Measurements from ENCODE around the gene TAAR2. TPM values are rescaled to one million over a fixed set of nuclear protein-coding genes. Genes with fewer than 3 reads are reported as not detected.

TAAR2 gene
- total and polyA plus RNA-seq, 2 of the 13 experiments (the other 11 are each of a cell fraction or from before 2014, with no cell fraction given): not detected

DNA sequence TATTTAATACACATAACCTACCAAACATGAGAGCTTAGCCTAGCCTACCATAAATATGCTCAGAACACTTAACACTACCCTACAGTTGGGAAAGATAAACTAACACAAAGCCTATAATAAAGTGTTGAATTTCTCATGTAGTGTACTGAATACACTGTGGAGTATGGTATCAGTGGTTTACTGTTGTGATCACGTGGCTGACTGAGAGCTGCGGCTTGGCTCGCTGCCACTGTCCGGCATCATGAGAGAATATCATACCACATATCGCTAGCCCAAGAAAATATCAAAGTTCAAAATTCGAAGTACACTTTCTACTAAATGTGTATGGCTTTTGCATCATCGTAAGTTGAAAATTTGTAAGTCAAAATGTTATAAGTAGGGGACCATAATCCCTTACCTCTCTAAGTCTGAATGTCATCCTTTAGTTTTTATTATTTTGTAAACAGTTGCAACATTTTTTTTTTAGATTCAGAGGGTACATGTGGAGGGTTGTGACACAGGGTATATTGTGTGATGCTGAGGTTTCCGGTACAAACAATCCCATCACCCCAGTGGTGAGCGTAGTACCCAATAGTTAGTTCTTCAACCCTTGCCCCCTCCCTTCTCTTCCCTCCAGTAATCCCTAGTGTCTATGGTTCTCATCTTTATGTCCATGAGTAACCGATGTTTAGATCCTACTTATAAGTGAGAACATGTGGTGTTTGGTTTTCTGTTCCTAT is 49.5 kb upstream of the TAAR2 start:
- FAIRE-seq: no peak
- TF ChIP-seq, protein P1, sequence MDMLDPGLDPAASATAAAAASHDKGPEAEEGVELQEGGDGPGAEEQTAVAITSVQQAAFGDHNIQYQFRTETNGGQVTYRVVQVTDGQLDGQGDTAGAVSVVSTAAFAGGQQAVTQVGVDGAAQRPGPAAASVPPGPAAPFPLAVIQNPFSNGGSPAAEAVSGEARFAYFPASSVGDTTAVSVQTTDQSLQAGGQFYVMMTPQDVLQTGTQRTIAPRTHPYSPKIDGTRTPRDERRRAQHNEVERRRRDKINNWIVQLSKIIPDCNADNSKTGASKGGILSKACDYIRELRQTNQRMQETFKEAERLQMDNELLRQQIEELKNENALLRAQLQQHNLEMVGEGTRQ (IDR thresholded peaks at IDR 0.05; ENCODE audit: low read depth, low read length): 0 out of 2 replicates have a peak, but pooled peaks have one; percentile 5
- TF ChIP-seq, protein P1 (CRISPR knock-in tag; IDR thresholded peaks at IDR 0.05; ENCODE audit: borderline replicate concordance): peak; percentile 70; the same call in 1 of the 2 replicates
- TF ChIP-seq BHLHE40 (IDR thresholded peaks at IDR 0.05; ENCODE audit: low read length) (0 out of 2 replicates have a peak, but pooled peaks have one; percentile 12), GABPA (IDR thresholded peaks at IDR 0.05; ENCODE audit: low read depth, low read length) (no peak), GABPA (CRISPR knock-in tag; IDR thresholded peaks at IDR 0.05; ENCODE audit: low read depth) (0 out of 2 replicates have a peak, but pooled peaks have one; percentile 1), ZNF784 (CRISPR knock-in tag; IDR thresholded peaks at IDR 0.05; ENCODE audit: borderline replicate concordance) (no peak), TCF7L2 (IDR thresholded peaks at IDR 0.05; ENCODE audit: low read depth, low read length) (no peak), RAD51 (IDR thresholded peaks at IDR 0.05; ENCODE audit: borderline replicate concordance) (peak; percentile 24; the same call in 1 of the 2 replicates), ZNF616 (CRISPR knock-in tag; IDR thresholded peaks at IDR 0.05; ENCODE audit: low read depth) (no peak), ZNF777 (CRISPR knock-in tag; IDR thresholded peaks at IDR 0.05) (no peak), AGO2 (optimal IDR thresholded peaks at IDR 0.05; ENCODE audit: low read depth, low read length) (no peak), ZBTB4 (CRISPR knock-in tag; IDR thresholded peaks at IDR 0.05; ENCODE audit: borderline replicate concordance) (no peak)
- Histone ChIP-seq H3K4me2 (ENCODE audit: low read depth, low read length) (no peak overlapping the region), H3K4me1 (ENCODE audit: insufficient read depth, low read length) (peaks cover 24% of the 10 kb centered on the region), H3K79me2 (ENCODE audit: insufficient read depth, low read length) (no peaks in the 10 kb centered on the region), H3K4me3 (replicated peaks in 1 of 3; ENCODE audit: insufficient read depth in 1 of 3, low read depth in 2 of 3, low read length in 3 of 3) (no peak overlapping the region), H3K27me3 (ENCODE audit: control insufficient read depth in 1 of 2, insufficient read depth in 2 of 2, low read length in 2 of 2) (no peaks in the 10 kb centered on the region), H2AFZ (ENCODE audit: low read length) (no peak overlapping the region), H3K9me3 (ENCODE audit: low read length) (no peaks in the 10 kb centered on the region), H3K9ac (ENCODE audit: insufficient read depth, low read depth, low read length) (no peak overlapping the region), H4K20me1 (ENCODE audit: insufficient read depth, low read length) (no peaks in the 10 kb centered on the region), H3K27ac (ENCODE audit: extremely low read length, insufficient read depth, low read length) (no peak overlapping the region), H3K36me3 (replicated peaks in 1 of 2; ENCODE audit: control insufficient read depth in 1 of 2, insufficient read depth in 2 of 2, low read length in 2 of 2) (no peaks in the 10 kb centered on the region)
- DNase-seq (ENCODE audit: low spot score): no peak
- no TSS peak for BruUV-seq (replicated peaks)
- peak; percentile 23; the same call in 2 of the 3 replicates for ATAC-seq
- POLR2A ChIA-PET: interaction anchor here (1.6 kb wide), 1 partner anchor 144 kb away, joined by 3 read pairs; no protein-coding TSS in a partner anchor
- WGBS (ENCODE audit: low lambda C conversion rate): 42% methylated on average over 10 of the region's 10 CpGs
- in situ Hi-C loops (cut with HindIII; ENCODE audit: extremely low pct_ligation_motif_present, low pct_unique_long_range_greater_than_20kb): loop anchor here (5.0 kb wide), 1 partner anchor 94 kb away; no protein-coding TSS in a partner anchor
- intact Hi-C loops (cut with micrococcal nuclease; ENCODE audit: unreplicated experiment): loop anchor here (5.0 kb wide), 1 partner anchor 141 kb away; no protein-coding TSS in a partner anchor
- CTCF ChIA-PET (ENCODE audit: low intra/inter-chr PET ratio, low total read pairs): no interaction called here
